CD4-positive, alpha-beta T cell (primary cell): ENCODE data around the gene AGBL1. TPM values are rescaled to one million over a fixed set of nuclear protein-coding genes. Genes with fewer than 3 reads are reported as not detected.

Experiments used
- ATAC-seq: fragments of 200-7000 bp; cut with Tn5 transposase; one replicate; pipeline ENCODE4 v1.10.0; 2022; ENCODE audit warnings: mild to moderate bottlenecking; ENCODE audit not compliant: poor library complexity
- CTCF ChIA-PET: fragments of 350-600 bp; sonication (Branson Sonifier 250); formaldehyde crosslinking; loops from one replicate; lab custom pipeline; 2021; ENCODE audit warnings: antibody characterized with exemption, inconsistent platforms; lab: Charles Lee
- POLR2A ChIA-PET: fragments of 350-600 bp; sonication (Branson Sonifier 250); formaldehyde crosslinking; loops from one replicate; lab custom pipeline; 2021; ENCODE audit warnings: antibody characterized with exemption, inconsistent platforms; lab: Charles Lee
- DNase-seq, 14 experiments: peaks; one replicate each; pipeline ENCODE4 v3.0.0-alpha.2; 2013 to 2020; ENCODE audit warnings: mixed read lengths in 2 of 14
- H3K27ac ChIP-seq, 2 donors: one replicate each; pipeline versions ENCODE4 v1.5.1 to v1.7.0; 2013; ENCODE audit warnings: low read length in 2 of 2, low read depth in 1 of 2, mild to moderate bottlenecking in 1 of 2
- H3K27me3 ChIP-seq, 2 experiments: 1 replicate in 1 of 2; 2 replicates in 1 of 2; pipeline versions ENCODE4 v1.6.1 to v1.7.0; 2013; ENCODE audit warnings: low read length in 2 of 2, control low read depth in 1 of 2, mild to moderate bottlenecking in 1 of 2, moderate library complexity in 1 of 2; ENCODE audit not compliant: insufficient read depth in 2 of 2, control insufficient read depth in 1 of 2
- H3K36me3 ChIP-seq: one replicate; pipeline ENCODE4 v1.6.1; 2013; ENCODE audit warnings: low read length, control low read depth; ENCODE audit not compliant: insufficient read depth
- H3K4me1 ChIP-seq: one replicate; pipeline ENCODE4 v1.6.1; 2013; ENCODE audit warnings: low read length, control low read depth; ENCODE audit not compliant: insufficient read depth
- H3K4me3 ChIP-seq: one replicate; pipeline ENCODE4 v1.5.1; 2013; ENCODE audit warnings: mild to moderate bottlenecking, low read length, moderate library complexity
- H3K9me3 ChIP-seq, 2 experiments: 1 replicate in 1 of 2; 2 replicates in 1 of 2; pipeline versions ENCODE4 v1.6.1 to v1.7.0; 2013; ENCODE audit warnings: low read length in 2 of 2, mild to moderate bottlenecking in 2 of 2, control low read depth in 1 of 2, moderate library complexity in 1 of 2; ENCODE audit not compliant: control insufficient read depth in 1 of 2, insufficient read depth in 1 of 2
- H3K27ac Mint-ChIP-seq: one replicate; pipeline ENCODE4 v1.8.0; 2020; ENCODE audit warnings: mixed read lengths
- H3K27me3 Mint-ChIP-seq: one replicate; pipeline ENCODE4 v1.8.0; 2021; ENCODE audit warnings: mixed read lengths
- H3K36me3 Mint-ChIP-seq: one replicate; pipeline ENCODE4 v1.8.0; 2021; ENCODE audit warnings: low read depth, mixed read lengths
- H3K4me1 Mint-ChIP-seq: one replicate; pipeline ENCODE4 v1.8.0; 2021; ENCODE audit warnings: low read depth, mixed read lengths
- H3K4me3 Mint-ChIP-seq: one replicate; pipeline ENCODE4 v1.8.0; 2020; ENCODE audit warnings: mild to moderate bottlenecking, mixed read lengths
- H3K9me3 Mint-ChIP-seq: one replicate; pipeline ENCODE4 v1.8.0; 2020; ENCODE audit warnings: mixed read lengths
- intact Hi-C, 2 experiments: fragments of 100-400 bp; cut with DNase I in 1 of 2; cut with micrococcal nuclease in 1 of 2; formaldehyde crosslinking; loops; one replicate each; pipeline versions ENCODE4 v1.15.1 to v1.9.0; 2023 to 2025; cut with DNase I, micrococcal nuclease
- total RNA-seq, 174 experiments: library from RNA in 2 of 174; stranded (reverse) in 2 of 174; gene quantifications; one replicate each; pipeline ENCODE4 v1.2.3 and lab custom pipeline; 2021 to 2026
- TF ChIP-seq, protein P1 (sequence below): fragments of 200-600 bp; IDR thresholded peaks from one replicate; pipeline ENCODE4 v1.8.0; 2022; ENCODE audit warnings: antibody characterized with exemption, mild to moderate bottlenecking

The AGBL1 gene
- total RNA-seq, 2 experiments from 2014 or later: not detected

DNA sequence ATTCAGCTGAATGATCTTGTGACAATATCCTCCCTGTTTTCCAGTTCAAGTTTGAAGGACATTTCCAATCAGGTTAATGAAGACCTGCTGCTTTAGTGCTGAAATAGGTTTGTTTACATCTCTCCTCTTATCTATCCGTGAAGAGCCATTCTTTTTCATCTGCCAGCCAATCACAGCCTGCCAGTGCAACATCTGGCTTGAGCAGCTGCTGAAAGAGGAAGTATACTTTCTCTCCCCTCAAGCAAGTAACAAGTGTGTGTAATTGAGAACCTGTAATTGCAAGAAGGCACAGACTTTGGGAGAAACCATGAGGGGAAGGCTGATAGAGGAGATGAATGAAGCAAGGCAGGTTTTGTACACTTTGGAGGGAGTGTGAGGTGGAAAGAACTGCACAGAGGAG, 404.3 kb downstream of the AGBL1 start:
- no peak overlapping the region for H3K27ac Mint-ChIP-seq
- TF ChIP-seq, protein P1, sequence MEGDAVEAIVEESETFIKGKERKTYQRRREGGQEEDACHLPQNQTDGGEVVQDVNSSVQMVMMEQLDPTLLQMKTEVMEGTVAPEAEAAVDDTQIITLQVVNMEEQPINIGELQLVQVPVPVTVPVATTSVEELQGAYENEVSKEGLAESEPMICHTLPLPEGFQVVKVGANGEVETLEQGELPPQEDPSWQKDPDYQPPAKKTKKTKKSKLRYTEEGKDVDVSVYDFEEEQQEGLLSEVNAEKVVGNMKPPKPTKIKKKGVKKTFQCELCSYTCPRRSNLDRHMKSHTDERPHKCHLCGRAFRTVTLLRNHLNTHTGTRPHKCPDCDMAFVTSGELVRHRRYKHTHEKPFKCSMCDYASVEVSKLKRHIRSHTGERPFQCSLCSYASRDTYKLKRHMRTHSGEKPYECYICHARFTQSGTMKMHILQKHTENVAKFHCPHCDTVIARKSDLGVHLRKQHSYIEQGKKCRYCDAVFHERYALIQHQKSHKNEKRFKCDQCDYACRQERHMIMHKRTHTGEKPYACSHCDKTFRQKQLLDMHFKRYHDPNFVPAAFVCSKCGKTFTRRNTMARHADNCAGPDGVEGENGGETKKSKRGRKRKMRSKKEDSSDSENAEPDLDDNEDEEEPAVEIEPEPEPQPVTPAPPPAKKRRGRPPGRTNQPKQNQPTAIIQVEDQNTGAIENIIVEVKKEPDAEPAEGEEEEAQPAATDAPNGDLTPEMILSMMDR: no peak
- Histone ChIP-seq H3K36me3 (no peaks in the 10 kb centered on the region), H3K4me1 (no peaks in the 10 kb centered on the region), H3K27me3 (no peaks in the 10 kb centered on the region), H3K9me3 (no peaks in the 10 kb centered on the region), H3K27ac (no peak overlapping the region), H3K4me3 (no peak overlapping the region)
- ATAC-seq (no peak), DNase-seq (no peak)
- H3K36me3 Mint-ChIP-seq: no peaks in the 10 kb centered on the region
- POLR2A ChIA-PET: no interaction called here
- H3K27me3 Mint-ChIP-seq: no peaks in the 10 kb centered on the region
- no peak overlapping the region for H3K4me3 Mint-ChIP-seq
- CTCF ChIA-PET: no interaction called here
- no peaks in the 10 kb centered on the region for H3K9me3 Mint-ChIP-seq
- intact Hi-C loops: no loop called here
- H3K4me1 Mint-ChIP-seq: no peaks in the 10 kb centered on the region

DNA sequence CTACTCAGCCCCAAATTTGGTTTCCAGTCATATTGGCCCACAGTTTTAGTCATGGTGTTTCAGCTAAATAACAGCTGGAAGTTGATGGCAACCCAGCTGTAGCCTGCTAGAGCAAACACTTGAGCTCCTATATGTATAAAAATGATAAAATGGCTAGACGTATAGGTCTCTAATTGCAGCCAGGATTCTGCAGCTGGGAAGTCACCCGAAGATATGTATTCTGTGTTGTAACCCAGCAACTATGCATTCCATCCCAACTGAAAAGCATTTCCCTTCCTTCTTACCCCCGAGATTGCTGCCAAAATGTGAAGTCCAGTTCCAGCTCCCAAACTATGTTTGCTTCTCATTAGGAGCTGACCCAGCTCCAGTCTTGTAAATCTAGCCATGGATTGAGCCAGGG, 408.4 kb downstream of the AGBL1 start:
- POLR2A ChIA-PET: no interaction called here
- intact Hi-C loops: no loop called here
- Mint-ChIP-seq H3K27ac (no peak overlapping the region), H3K4me1 (no peaks in the 10 kb centered on the region), H3K4me3 (no peak overlapping the region), H3K27me3 (no peaks in the 10 kb centered on the region), H3K9me3 (no peaks in the 10 kb centered on the region), H3K36me3 (no peaks in the 10 kb centered on the region)
- no peak overlapping the region for H3K4me3 ChIP-seq
- no peak overlapping the region for H3K27ac ChIP-seq
- ATAC-seq: no peak
- CTCF ChIA-PET: no interaction called here
- no peaks in the 10 kb centered on the region for H3K4me1 ChIP-seq
- no peaks in the 10 kb centered on the region for H3K9me3 ChIP-seq
- no peak for DNase-seq
- H3K27me3 ChIP-seq: no peaks in the 10 kb centered on the region
- H3K36me3 ChIP-seq: no peaks in the 10 kb centered on the region
- TF ChIP-seq, protein P1: no peak

DNA sequence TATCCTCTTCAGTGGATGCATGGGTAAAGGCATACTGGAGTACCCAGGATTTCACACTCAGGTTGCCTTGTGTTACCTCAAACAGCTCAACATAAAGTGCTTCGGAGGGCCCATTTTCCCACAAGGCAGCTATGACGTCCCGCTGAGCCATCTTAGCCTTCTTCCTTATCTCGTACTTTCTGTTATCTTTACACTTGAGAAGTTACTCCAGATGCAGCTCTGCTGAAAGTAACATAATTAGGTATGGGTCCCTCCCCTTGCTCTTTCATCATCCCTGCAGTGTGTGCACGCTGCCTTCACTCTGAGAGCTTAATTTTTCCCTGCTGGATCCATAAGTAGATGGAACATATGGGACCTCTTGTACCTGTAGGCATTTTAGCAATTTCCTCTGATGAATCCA, 410.3 kb downstream of the AGBL1 start:
- CTCF ChIA-PET: no interaction called here
- TF ChIP-seq, protein P1: no peak
- Histone ChIP-seq H3K9me3 (no peaks in the 10 kb centered on the region), H3K27me3 (no peaks in the 10 kb centered on the region), H3K4me1 (no peaks in the 10 kb centered on the region), H3K27ac (no peak overlapping the region), H3K4me3 (no peak overlapping the region), H3K36me3 (no peaks in the 10 kb centered on the region)
- intact Hi-C loops: no loop called here
- POLR2A ChIA-PET: no interaction called here
- DNase-seq: no peak
- Mint-ChIP-seq H3K4me3 (no peak overlapping the region), H3K9me3 (peaks cover 2% of the 10 kb centered on the region), H3K4me1 (no peaks in the 10 kb centered on the region), H3K27ac (no peak overlapping the region), H3K27me3 (no peaks in the 10 kb centered on the region), H3K36me3 (no peaks in the 10 kb centered on the region)
- no peak for ATAC-seq
